Hindlimb muscle (tissue), 1 donor: Measurements from ENCODE around the gene TRPV2. TPM values are rescaled to one million over a fixed set of nuclear protein-coding genes. Genes with fewer than 3 reads are reported as not detected.

Experiments used
- DNase-seq: peaks from one replicate; pipeline ENCODE4 v3.0.0-alpha.2; 2013
- polyA plus RNA-seq: library from polyadenylated mRNA; unstranded; fragments of 120-200 nt; gene quantifications from one replicate; pipeline ENCODE4 v1.2.1, GENCODE V29; 2013; ENCODE audit not compliant: insufficient read length

Gene TRPV2
- polyA plus RNA-seq, 1 donor, result 4.6 TPM

DNA sequence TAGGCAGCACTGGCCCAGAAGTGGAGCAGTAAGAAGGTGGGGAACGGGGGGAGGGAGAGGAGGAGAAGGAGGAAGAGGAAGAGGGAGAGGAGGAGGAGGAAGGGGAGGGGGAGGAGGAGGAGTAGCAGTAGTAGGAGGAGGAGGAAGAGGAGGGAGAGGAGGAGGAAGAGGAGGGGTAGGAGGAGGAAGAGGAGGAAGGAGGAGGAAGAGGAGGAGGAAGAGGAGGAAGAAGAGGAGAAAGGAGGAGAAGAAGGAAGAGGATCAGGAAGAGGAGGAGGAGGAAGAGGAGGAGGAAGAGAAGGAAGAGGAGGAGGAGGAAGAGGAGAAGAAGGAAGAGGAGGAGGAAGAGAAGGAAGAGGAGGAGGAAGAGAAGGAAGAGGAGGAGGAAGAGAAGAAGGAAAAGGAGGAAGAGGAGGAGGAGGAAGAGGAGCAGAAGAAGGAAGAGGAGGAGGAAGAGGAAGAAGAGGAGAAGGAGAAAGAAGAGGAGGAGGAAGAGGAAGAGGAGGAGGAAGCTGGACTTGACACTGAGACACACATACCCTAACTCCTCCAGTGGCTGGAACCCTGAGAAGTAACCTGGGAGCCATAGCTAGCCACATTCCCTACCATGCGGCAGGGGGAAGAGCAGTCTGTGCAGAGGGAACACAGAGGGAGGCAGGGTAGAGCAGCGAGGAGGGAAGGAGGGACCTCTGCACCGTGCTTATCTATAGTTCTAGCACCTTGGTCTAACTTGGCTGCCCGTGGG is 40.8 kb downstream of the TRPV2 start:
- DNase-seq, result no peak

DNA sequence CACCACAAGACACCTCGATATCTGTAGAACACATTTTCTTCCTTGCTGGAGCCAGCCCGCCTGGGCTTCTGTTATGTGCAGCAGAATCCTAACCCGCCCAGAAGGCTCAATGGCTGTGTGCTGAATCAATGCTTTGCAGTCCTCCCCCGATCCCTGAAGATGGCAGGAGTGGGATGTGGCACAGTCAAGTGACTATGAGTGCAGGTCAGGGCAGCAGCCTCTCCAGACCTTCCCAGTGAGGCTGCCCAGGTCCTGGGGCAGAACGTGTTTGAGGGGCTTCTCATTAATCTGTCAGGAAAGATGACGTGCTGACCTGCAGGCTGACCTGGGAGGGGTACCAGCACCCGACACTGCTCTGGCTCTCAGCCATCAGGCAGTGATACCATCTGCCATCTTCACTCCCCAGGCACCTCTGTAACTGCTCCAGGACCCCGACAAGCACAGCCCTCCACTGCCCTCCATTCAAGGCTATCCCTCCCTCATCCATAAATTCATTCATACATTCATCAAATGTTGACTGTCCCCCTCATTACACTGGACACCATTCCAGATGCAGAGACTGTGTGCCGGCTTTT is 41.5 kb downstream of the TRPV2 start:
- DNase-seq, result no peak

GRCh38 chr17:16459271-16459670 is 43.9 kb downstream of the TRPV2 start:
- DNase-seq, result no peak

GRCh38 chr17:16459855-16460550 is 44.6 kb downstream of the TRPV2 start:
- DNase-seq, result no peak

DNA sequence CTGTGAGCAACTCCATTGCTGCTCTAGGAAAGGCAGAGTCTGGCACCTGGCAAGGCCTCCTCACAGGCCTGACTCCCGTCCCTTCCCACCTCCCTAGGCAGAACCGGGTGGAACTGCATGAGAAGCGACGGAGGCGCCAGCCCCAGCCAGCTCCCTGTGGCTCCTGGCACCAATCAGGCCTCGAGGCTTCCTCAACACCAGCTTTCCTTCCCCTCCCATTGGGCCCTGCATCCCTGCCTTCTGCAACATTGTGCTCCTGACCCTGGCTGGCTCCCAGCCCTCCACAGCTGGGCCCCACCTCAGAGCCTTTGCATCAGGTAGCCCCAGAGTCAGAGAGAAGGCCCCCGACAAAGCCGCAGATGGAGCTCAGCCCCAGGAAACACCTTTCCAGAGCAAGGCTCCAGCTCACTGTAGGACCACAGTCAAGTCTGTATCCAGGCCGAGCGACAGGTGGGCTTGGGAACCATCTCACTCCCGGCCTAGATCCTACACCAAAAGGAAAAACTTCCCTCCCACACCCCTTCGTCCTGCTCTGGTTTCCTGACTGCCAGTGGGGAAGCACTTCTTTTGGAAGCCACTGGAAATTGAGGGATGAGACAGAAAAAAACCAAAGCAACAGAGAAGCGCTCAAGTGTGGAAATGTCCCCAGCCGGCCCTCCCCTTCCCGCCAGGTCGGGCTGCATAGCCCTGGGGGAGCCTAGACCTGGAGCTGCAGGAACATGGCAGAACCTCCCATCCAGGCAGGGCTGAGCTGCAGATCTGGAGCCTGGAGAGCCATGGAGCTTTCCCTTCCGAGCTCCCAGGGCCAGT is 45.6 kb downstream of the TRPV2 start:
- DNase-seq, result no peak

- DNase-seq, result no peak
Observed at GRCh38 chr17:16461606-16461866, 46.2 kb downstream of the TRPV2 start.

DNA sequence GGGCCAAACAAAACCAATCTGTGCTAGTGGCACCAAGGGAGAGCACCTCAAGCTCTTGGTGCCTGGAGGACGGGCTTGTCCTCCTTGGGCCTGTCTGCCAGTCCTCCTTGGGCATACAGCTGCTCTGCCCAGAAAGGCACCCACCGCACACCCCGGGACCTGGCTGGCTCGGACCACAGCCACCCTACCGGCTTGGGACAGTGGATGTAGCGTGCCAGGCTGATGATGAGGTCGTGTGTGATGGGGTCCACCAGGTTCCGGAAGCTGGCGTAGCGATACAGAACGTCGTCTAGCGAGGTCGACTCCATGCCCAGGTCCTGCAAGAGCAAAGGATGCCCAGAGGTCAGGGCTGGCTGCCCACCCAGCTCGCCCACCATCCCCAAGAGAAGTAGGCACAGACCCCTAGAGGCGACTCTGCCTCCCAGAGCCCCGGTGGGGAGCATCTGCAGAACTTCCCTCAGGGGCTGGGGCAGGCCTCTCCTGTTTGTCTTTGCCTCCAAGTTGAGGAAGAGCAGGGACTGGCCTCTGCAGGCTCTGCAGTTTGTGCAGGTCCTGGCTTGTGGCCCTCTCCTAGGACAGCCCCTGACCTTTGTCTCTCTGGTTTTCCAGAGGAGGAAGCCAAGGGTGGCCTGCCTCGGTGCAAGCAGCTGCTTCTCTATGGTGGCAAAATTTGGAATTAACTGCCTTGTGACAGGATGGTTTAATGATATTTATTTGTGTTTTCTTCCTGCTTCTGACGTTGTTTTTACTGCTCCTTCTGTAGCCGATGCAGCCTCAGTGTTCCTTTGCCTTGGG is 46.9 kb downstream of the TRPV2 start:
- DNase-seq, result no peak

- no peak for DNase-seq
Observed at GRCh38 chr17:16463358-16464302, 48.3 kb downstream of the TRPV2 start.

DNA sequence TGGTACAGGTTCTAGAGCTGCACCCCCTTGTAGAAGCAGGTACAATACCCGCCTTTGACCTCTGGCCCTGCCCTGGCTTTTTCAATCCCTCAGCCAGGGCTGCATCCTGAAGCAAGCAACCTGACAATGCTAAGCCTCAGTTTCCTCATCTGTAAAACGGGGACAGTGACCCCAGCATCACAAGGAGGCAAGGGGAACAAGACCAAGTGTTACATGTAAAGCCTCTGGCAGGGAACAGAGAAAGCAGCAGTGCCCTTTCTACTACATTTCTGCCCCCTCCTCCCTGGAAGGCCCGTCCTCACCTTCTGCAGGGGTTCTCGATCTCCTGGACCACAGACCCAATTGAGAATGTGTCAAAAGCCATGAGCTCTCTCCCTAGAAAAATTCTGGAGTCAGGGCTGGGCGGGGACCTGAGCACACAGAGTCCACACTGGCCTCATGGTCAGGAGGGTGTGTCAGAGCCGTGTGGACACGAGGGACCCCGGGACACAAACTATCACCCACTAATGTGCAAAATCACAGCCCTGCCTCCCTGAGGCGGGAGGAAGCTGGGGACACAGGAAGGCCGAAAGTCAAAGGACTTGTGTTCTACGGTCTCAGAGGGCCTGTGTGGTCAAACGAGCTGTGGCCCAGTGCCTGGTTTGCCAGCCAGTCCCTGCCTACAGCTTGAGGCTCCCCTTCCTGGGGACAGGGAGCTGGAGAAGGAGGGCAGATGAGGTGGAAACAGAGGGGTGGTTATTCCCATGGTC is 49.1 kb downstream of the TRPV2 start:
- no peak for DNase-seq

DNA sequence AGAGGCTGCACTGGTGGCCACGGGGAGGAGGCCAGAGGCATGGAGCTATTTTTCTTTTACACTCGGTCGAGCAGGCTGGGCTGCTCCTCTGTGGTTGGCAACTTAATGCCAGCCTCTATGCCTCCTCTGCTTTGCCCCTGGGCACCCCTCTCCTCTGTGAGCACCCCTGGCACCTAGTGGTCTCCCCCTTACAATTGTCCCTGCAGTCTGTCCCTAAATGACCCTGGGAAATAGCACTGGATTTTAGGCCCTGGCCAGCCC is 49.6 kb downstream of the TRPV2 start:
- DNase-seq, result no peak

DNA sequence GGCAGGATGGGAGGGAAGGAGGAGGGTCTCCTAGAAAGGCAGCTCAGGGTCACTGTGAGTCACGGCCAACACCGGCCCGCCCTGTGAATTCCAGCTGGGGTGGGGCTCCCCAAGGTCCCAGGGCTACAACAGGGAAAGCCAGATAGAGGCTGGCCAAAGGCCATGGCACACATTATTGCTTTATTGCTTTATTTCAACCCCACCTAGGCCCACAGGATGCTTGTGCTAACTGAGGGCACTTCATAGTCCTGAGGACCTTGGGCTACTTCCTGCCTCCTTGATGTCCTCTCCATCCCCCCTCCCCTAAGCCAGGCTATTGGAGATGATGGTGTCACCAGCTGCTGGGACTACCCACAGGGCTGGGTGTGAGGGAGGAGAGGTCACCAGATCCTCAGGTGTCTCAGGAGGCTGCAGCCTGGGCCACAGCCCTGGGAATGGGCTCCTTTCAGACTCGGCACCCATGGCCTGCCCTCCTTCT is 50.5 kb downstream of the TRPV2 start:
- no peak for DNase-seq

DNA sequence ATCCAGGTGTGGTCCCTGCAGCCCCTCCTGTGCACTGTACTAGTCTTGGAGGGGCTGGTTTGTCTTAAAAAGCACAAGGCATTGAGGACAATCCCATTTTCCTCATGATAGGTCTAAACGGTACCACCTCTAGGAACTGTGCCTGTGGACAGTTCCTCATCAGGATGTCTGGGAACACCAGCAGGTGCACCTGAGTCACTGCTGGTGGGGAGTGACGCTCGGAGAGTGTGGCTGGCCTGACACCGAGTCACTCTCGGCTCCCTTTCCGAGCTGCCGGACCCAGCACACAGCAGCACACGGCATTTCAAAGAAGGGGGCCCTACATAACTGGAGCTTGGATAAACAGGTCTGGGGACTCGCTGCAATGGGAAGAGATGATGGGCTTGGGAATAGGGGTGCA is 51.0 kb downstream of the TRPV2 start:
- DNase-seq, result no peak

GRCh38 chr17:16467044-16467443 is 51.7 kb downstream of the TRPV2 start:
- no peak for DNase-seq

- DNase-seq, result no peak
Observed at GRCh38 chr17:16467886-16468285, 52.5 kb downstream of the TRPV2 start.

DNA sequence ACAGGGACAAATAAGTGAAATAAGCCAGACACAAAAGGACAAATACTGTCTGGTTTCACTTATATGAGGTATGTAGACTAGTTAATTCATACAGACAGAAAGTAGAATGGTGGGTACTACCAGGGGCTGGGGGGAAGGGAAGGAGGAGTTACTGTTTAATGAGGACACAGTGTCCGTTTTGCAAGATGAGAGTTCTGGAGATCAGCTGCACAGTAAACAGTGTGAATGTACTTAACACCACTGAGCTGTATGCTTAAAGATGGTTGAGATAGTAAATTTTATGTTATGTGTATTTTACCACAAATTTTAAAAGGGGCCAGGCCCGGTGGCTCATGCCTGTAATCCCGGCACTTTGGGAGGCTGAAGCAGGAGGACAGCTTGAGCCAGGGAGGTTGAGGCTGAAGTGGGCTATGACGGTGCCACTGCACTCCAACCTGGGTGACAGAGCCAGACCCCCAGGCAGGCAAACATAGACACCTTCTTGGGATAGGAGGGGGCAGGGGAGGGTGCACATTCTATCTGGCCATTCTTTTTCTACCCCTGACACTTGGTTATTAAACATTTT is 53.1 kb downstream of the TRPV2 start:
- DNase-seq, result no peak

GRCh38 chr17:16470265-16470664 is 54.9 kb downstream of the TRPV2 start:
- DNase-seq, result no peak

DNA sequence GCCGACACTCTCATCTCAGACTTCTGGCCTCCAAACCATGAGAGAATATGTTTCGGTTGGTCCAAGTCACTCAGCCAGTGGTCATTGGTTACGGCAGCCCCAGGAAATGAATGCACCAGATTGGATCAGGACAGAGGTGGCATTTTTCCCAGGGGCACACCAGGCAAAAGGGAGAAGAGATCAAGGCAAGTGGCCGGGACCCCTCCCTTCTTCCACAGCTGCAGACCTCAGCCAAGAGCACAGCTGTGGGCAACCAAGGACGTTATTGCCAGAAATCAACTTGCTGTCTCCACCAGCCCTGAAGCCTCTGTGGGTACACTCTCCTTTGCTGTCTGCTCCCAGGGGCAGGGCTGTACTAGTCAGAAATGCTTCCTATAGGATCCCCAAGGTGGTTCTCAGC is 55.9 kb downstream of the TRPV2 start:
- DNase-seq, result no peak

DNA sequence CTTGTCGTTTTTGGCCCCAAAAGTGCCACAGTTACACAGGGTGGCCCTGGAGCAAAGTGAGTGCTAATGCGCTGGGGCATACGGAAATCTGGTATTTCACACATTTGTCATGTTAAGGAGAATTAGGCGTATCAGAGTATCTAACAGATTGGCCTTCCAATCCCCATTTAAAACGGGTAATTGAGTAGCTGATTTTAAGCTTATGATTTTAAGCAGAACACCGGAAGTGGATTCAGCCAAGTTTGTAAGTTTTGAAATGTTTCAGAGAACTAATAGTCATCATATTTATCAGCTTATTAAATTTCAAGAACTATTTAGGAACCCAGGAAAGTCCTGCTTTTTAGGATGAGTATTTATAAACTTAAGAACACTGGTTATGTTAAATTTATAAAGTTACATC is 57.2 kb downstream of the TRPV2 start:
- DNase-seq, result no peak

- no peak for DNase-seq
Observed at GRCh38 chr17:16473044-16474011, 58.0 kb downstream of the TRPV2 start.
